ENCODE results near the gene TMEM238L. TPM values are rescaled to one million over a fixed set of nuclear protein-coding genes. Genes with fewer than 3 reads are reported as not detected.

Gene TMEM238L
- total RNA-seq, 4 donors from 2014 or later = 0.23 to 7.0 (median 3.1) TPM

- intact Hi-C loops (cut with DNase I; ENCODE audit: low total_unique reads) = no loop called here
- WGBS, 2 donors = 37 to 45% methylated on average over 11 of the region's 11 CpGs
- no peak for DNase-seq (ENCODE audit: low spot score in 2 of 2)
- TF ChIP-seq CTCF (IDR thresholded peaks at IDR 0.05) (no peak), POLR2A (IDR thresholded peaks at IDR 0.05) (no peak)
- no peak overlapping the region for H3K4me3 ChIP-seq (ENCODE audit: low read depth, poor library complexity, severe bottlenecking)
These were observed 6.2 kb downstream of the TMEM238L start for GRCh38 chr17:10797476-10798328.

- DNase-seq (ENCODE audit: low spot score in 2 of 2) = no peak
- 41 to 44% methylated on average over 4 of the region's 4 CpGs for WGBS, 2 donors
- H3K4me3 ChIP-seq (ENCODE audit: low read depth, poor library complexity, severe bottlenecking) = no peak overlapping the region
- intact Hi-C loops (cut with DNase I; ENCODE audit: low total_unique reads) = no loop called here
- no peak for TF ChIP-seq POLR2A (IDR thresholded peaks at IDR 0.05)
- TF ChIP-seq CTCF (IDR thresholded peaks at IDR 0.05) = no peak
These were observed 10.1 kb downstream of the TMEM238L start for GRCh38 chr17:10793816-10794215.

- intact Hi-C loops (cut with DNase I; ENCODE audit: low total_unique reads) = no loop called here
- WGBS, 2 donors = 84 to 85% methylated on average over 7 of the region's 7 CpGs
- no peak overlapping the region for H3K4me3 ChIP-seq (ENCODE audit: low read depth, poor library complexity, severe bottlenecking)
- DNase-seq (ENCODE audit: low spot score in 2 of 2) = no peak
- no peak for TF ChIP-seq POLR2A (IDR thresholded peaks at IDR 0.05)
- no peak for TF ChIP-seq CTCF (IDR thresholded peaks at IDR 0.05)
These were observed 10.6 kb downstream of the TMEM238L start for GRCh38 chr17:10793256-10793655.

- no peak overlapping the region for H3K4me3 ChIP-seq (ENCODE audit: low read depth, poor library complexity, severe bottlenecking)
- peak in 1 of 2 donors; percentile 41 for DNase-seq (ENCODE audit: low spot score in 2 of 2)
- 55 to 65% methylated on average over 8 of the region's 8 CpGs for WGBS, 2 donors
- intact Hi-C loops (cut with DNase I; ENCODE audit: low total_unique reads) = no loop called here
- TF ChIP-seq CTCF (IDR thresholded peaks at IDR 0.05) (no peak), POLR2A (IDR thresholded peaks at IDR 0.05) (no peak)
These were observed 11.7 kb downstream of the TMEM238L start for GRCh38 chr17:10792151-10792550.

- no peak for DNase-seq (ENCODE audit: low spot score in 2 of 2)
- H3K4me3 ChIP-seq (ENCODE audit: low read depth, poor library complexity, severe bottlenecking) = no peak overlapping the region
- TF ChIP-seq CTCF (IDR thresholded peaks at IDR 0.05) = no peak
- no peak for TF ChIP-seq POLR2A (IDR thresholded peaks at IDR 0.05)
- intact Hi-C loops (cut with DNase I; ENCODE audit: low total_unique reads) = no loop called here
- 33 to 41% methylated on average over 9 of the region's 9 CpGs for WGBS, 2 donors
These were observed 13.2 kb downstream of the TMEM238L start for GRCh38 chr17:10790491-10791401.

All from lower leg skin (tissue), 4 donors.